Peyer's patch (tissue), 4 donors: ENCODE results near the gene PITPNM2. TPM values are rescaled to one million over a fixed set of nuclear protein-coding genes. Genes with fewer than 3 reads are reported as not detected.
"Not testable (repeated sequence)": the region's sequence is repeated elsewhere in the genome, so short reads cannot be mapped to it uniquely, and the experiment has no call there.

ENCODE experiments used
- DNase-seq, 3 donors: peaks; one replicate each; pipeline ENCODE4 v3.0.0-alpha.2; 2017 to 2019
- H3K27ac ChIP-seq, 4 donors: fragments of 200-600 bp; sonication (generic); one replicate each; pipeline ENCODE4 v1.5.1; 2016 to 2019
- H3K27me3 ChIP-seq, 2 donors: fragments of 200-600 bp; sonication (generic); one replicate each; pipeline ENCODE4 v1.5.1; 2019
- H3K36me3 ChIP-seq, 3 donors: fragments of 200-600 bp; sonication (generic); one replicate each; pipeline ENCODE4 v1.5.1; 2016 to 2019
- H3K4me1 ChIP-seq, 4 donors: fragments of 200-600 bp; sonication (generic); one replicate each; pipeline ENCODE4 v1.5.1; 2016 to 2019
- H3K4me3 ChIP-seq, 4 donors: fragments of 200-600 bp; sonication (generic); 1 replicate in 3 of 4; 2 replicates in 1 of 4; pipeline ENCODE4 v1.5.1; 2016 to 2019; ENCODE audit warnings: mild to moderate bottlenecking in 1 of 4
- H3K9me3 ChIP-seq, 4 donors: fragments of 200-600 bp; sonication (generic); one replicate each; pipeline ENCODE4 v1.5.1; 2016 to 2019; ENCODE audit warnings: mild to moderate bottlenecking in 1 of 4
- CTCF ChIP-seq, 6 experiments: fragments of 450-650 bp in 4 of 6; fragments of 200-600 bp in 2 of 6; sonication (generic) in 1 of 6; IDR thresholded peaks; one replicate each; pipeline ENCODE4 v1.5.1; 2017 to 2019; ENCODE audit warnings: antibody characterized with exemption in 6 of 6, mild to moderate bottlenecking in 3 of 6, moderate library complexity in 1 of 6
- POLR2A ChIP-seq, 2 donors: fragments of 450-650 bp; IDR thresholded peaks; one replicate each; pipeline ENCODE4 v1.5.1; 2017; ENCODE audit warnings: antibody characterized with exemption in 2 of 2, mild to moderate bottlenecking in 2 of 2, moderate library complexity in 2 of 2
- total RNA-seq, 4 donors: library from RNA; depleted of rRNA; stranded (reverse); fragments of >200 nt; gene quantifications; one replicate each; pipeline ENCODE4 v1.1.0, GENCODE V29; 2016

Gene PITPNM2
- total RNA-seq, 4 donors from 2014 or later, result 12.3 to 37.0 (median 23.6) TPM

GRCh38 chr12:123104809-123105208, 46.1 kb downstream of the PITPNM2 start:
- H3K27me3 ChIP-seq, result no peaks in the 10 kb centered on the region
- H3K4me1 ChIP-seq, result peaks cover 0 to 16% (median 12%) of the 10 kb centered on the region in 4 donors
- H3K9me3 ChIP-seq, result no peaks in the 10 kb centered on the region
- TF ChIP-seq POLR2A (IDR thresholded peaks at IDR 0.05), result no peak
- TF ChIP-seq CTCF (IDR thresholded peaks at IDR 0.05), result no peak
- no peak overlapping the region for H3K4me3 ChIP-seq
- no peaks in the 10 kb centered on the region for H3K36me3 ChIP-seq
- no peak for DNase-seq
- H3K27ac ChIP-seq, result no peak overlapping the region

GRCh38 chr12:123104094-123104493, 46.8 kb downstream of the PITPNM2 start:
- not testable (repeated sequence) for H3K36me3 ChIP-seq, H3K9me3 ChIP-seq, H3K4me3 ChIP-seq, DNase-seq, H3K27ac ChIP-seq, H3K27me3 ChIP-seq
- H3K4me1 ChIP-seq, result peaks cover 0 to 16% (median 12%) of the 10 kb centered on the region in 4 donors

- no peak overlapping the region for H3K27ac ChIP-seq
- DNase-seq, result no peak
- no peaks in the 10 kb centered on the region for H3K9me3 ChIP-seq
- no peak for TF ChIP-seq CTCF (IDR thresholded peaks at IDR 0.05)
- no peak for TF ChIP-seq POLR2A (IDR thresholded peaks at IDR 0.05)
- H3K36me3 ChIP-seq, result no peaks in the 10 kb centered on the region
- no peak overlapping the region for H3K4me3 ChIP-seq
- H3K4me1 ChIP-seq, result peaks cover 0 to 17% (median 12%) of the 10 kb centered on the region in 4 donors
- H3K27me3 ChIP-seq, result no peaks in the 10 kb centered on the region
These were observed 47.9 kb downstream of the PITPNM2 start for GRCh38 chr12:123102781-123103503.

- no peak overlapping the region for H3K4me3 ChIP-seq
- H3K27ac ChIP-seq, result no peak overlapping the region
- DNase-seq, result no peak
- H3K9me3 ChIP-seq, result no peaks in the 10 kb centered on the region
- H3K27me3 ChIP-seq, result no peaks in the 10 kb centered on the region
- no peaks in the 10 kb centered on the region for H3K36me3 ChIP-seq
- no peak for TF ChIP-seq POLR2A (IDR thresholded peaks at IDR 0.05)
- no peak for TF ChIP-seq CTCF (IDR thresholded peaks at IDR 0.05)
- peaks cover 0 to 13% (median 10%) of the 10 kb centered on the region in 4 donors for H3K4me1 ChIP-seq
These were observed 48.5 kb downstream of the PITPNM2 start for GRCh38 chr12:123102366-123102765.

GRCh38 chr12:123101526-123101925, 49.4 kb downstream of the PITPNM2 start:
- Histone ChIP-seq H3K4me1 (peaks cover 0 to 10% (median 2%) of the 10 kb centered on the region in 4 donors), H3K27ac (no peak overlapping the region), H3K4me3 (no peak overlapping the region), H3K9me3 (no peaks in the 10 kb centered on the region), H3K27me3 (no peaks in the 10 kb centered on the region), H3K36me3 (no peaks in the 10 kb centered on the region)
- TF ChIP-seq CTCF (IDR thresholded peaks at IDR 0.05) (no peak), POLR2A (IDR thresholded peaks at IDR 0.05) (no peak)
- DNase-seq, result no peak

Other genes starting within 250 kb of the PITPNM2 start
- 10 to 100 TPM in 3 of 4 donors, 1 to 10 TPM in 1; 8.8 to 29.7 (median 17.4) TPM for gene ABCB9, start 184.6 kb downstream of the PITPNM2 start, total RNA-seq
- gene OGFOD2, start 175.8 kb downstream of the PITPNM2 start, total RNA-seq, result 10 to 100 TPM; 29.9 to 37.1 (median 31.4) TPM
- 100 to 1,000 TPM; 155 to 216 (median 180) TPM for gene ARL6IP4, start 170.4 kb downstream of the PITPNM2 start, total RNA-seq
- gene MPHOSPH9, start 82.1 kb upstream of the PITPNM2 start, total RNA-seq, result 10 to 100 TPM; 26.0 to 71.0 (median 35.6) TPM
- gene MTRFR, start 82.3 kb upstream of the PITPNM2 start, total RNA-seq, result 10 to 100 TPM; 10.2 to 23.1 (median 17.1) TPM
- gene CDK2AP1, start 120.8 kb upstream of the PITPNM2 start, total RNA-seq, result 10 to 100 TPM; 29.7 to 78.4 (median 39.1) TPM
- gene SBNO1, start 213.8 kb upstream of the PITPNM2 start, total RNA-seq, result 10 to 100 TPM; 16.2 to 23.9 (median 18.8) TPM
- 10 to 100 TPM; 32.6 to 99.0 (median 42.6) TPM for gene KMT5A, start 233.0 kb upstream of the PITPNM2 start, total RNA-seq